SHP77 (cell line): ENCODE results near the gene POLE.
A peak's percentile ranks its signal among the peaks of the same experiment; 100 is the strongest.

Source experiments
- DNase-seq, 2 experiments: peaks; one replicate each; lab custom pipeline; 2025; lab: John Stamatoyannopoulos, UW

Gene POLE

GRCh38 chr12:132651444-132652100 is 35.6 kb downstream of the POLE start:
- DNase-seq: no peak

GRCh38 chr12:132649226-132649945 is 37.8 kb downstream of the POLE start:
- no peak for DNase-seq

- DNase-seq: no peak
These were observed 38.4 kb downstream of the POLE start for GRCh38 chr12:132648616-132649225.

GRCh38 chr12:132647858-132648257 is 39.3 kb downstream of the POLE start:
- DNase-seq: no peak

GRCh38 chr12:132646850-132647249 is 40.3 kb downstream of the POLE start:
- no peak for DNase-seq

- DNase-seq: no peak
These were observed 44.0 kb downstream of the POLE start for GRCh38 chr12:132642846-132643835.

GRCh38 chr12:132641811-132642650 is 45.1 kb downstream of the POLE start:
- DNase-seq: no peak

- no peak for DNase-seq
These were observed 46.2 kb downstream of the POLE start for GRCh38 chr12:132640936-132641335.

- no peak for DNase-seq
These were observed 47.1 kb downstream of the POLE start for GRCh38 chr12:132639956-132640520.

- DNase-seq: peak; percentile 23 to 34
These were observed 48.4 kb downstream of the POLE start for GRCh38 chr12:132638541-132639408.

GRCh38 chr12:132637811-132638210 is 49.3 kb downstream of the POLE start:
- no peak for DNase-seq

- DNase-seq: no peak
These were observed 51.8 kb downstream of the POLE start for GRCh38 chr12:132635076-132635955.

GRCh38 chr12:132634411-132634990 is 52.6 kb downstream of the POLE start:
- DNase-seq: no peak

- DNase-seq: no peak
These were observed 53.2 kb downstream of the POLE start for GRCh38 chr12:132633901-132634300.

- DNase-seq: no peak
These were observed 53.7 kb downstream of the POLE start for GRCh38 chr12:132633398-132633797.

- DNase-seq: no peak
These were observed 54.5 kb downstream of the POLE start for GRCh38 chr12:132632521-132633228.

GRCh38 chr12:132631666-132632065 is 55.5 kb downstream of the POLE start:
- DNase-seq: no peak

- no peak for DNase-seq
These were observed 56.5 kb downstream of the POLE start for GRCh38 chr12:132630672-132631071.
